NCI-H446 treated with DMSO at 0.1 percent for 48 hours (cell line): ENCODE data around the gene PGR.

Source experiments
- DNase-seq: peaks from one replicate; lab custom pipeline; 2025; lab: John Stamatoyannopoulos, UW

The PGR gene

GRCh38 chr11:101129203-101129943 lies at the start of gene PGR:
Gene PGR (minus strand): TSS chr11:101129813. CDS start chr11:101129070, 743 bp downstream.
- no peak for DNase-seq

GRCh38 chr11:101176381-101176780 lies 46.8 kb upstream of the PGR start:
- DNase-seq = no peak

DNA sequence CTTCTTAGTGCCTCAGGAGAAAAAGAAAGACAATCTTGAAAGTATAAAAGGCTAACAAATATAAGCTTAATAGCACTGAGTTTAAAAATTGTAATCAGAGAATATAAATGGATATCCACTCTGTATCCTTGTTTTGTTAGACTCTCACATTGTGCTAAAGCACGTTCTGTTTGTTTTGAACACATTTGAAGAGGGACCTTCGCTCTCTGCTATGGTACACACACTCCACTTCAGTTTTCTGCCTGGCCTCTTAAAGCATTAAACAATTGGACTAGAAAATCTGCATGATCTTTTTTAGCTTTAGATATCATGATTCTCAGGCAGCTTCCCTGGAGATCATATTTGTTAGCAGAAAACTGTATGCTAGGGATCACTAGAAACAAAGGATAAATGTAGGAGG lies 40.3 kb upstream of the PGR start:
- DNase-seq = no peak

DNA sequence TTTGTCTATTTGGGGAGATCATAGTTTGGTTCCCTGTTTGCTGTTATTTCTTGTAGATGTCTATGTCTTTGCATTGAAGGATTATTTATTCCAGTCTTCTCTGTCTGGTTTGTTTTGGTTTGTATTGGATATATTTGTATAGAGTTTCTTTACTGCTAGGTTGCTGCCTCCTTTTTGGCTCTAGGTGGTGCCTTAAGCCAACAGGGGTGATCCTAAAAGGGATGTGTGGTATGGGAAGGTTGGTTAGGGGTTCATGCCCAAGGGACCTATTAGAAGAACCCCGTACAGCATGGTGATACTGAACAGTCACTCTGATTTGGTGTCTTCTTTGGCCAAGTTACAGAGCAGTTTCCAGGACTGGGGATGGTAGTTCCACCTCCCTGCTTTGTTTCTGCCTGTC lies 36.4 kb upstream of the PGR start:
- no peak for DNase-seq

DNA sequence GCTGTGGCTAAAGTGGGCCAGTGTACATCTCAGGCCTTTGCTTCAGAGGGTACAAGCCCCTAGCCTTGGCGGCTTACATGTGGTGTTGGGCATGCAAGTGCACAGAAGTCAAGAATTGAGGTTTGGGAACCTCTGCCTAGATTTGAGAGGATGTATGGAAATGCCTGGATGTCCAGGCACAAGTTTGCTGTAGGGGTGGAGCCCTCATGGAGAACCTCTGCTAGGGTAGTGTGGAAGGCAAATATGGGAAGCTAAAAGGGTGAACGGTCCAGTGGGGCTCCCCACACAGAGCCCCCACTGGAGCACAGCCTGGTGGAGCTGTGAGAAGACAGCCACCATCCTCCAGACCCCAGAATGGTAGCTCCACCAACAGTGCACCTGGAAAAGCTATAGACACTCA lies 28.5 kb upstream of the PGR start:
- no peak for DNase-seq

DNA sequence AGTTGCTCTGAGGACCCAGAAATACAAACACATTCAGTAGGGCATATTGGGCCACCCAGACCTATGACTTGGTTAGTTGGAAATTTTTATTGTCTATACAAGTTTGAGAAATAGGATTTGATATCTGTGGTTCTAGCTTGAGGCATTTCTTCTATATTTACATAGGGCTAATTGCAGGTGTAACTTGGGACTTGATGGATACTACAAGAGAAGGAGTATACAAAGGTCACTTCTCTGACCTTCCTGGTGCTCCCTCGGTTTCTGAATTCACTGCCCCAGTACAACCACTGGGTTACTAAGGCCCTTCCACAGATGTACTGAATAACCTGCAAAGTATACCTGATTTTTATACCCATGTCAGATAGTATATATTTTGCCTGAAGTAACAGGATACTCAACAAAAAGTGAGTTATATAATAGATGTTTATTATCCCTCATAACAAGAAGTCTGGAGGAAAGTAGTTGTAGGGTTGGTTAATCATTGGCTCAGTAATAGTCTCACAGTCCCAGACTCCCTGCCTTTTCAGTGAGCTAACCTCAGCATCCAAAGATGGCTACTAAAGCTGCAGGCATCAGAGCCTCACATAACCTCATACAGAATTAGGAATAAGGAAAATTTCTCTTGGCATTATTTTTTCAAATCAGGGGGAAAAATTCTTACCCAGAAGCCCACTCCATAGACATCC lies 8.8 kb upstream of the PGR start:
- no peak for DNase-seq

DNA sequence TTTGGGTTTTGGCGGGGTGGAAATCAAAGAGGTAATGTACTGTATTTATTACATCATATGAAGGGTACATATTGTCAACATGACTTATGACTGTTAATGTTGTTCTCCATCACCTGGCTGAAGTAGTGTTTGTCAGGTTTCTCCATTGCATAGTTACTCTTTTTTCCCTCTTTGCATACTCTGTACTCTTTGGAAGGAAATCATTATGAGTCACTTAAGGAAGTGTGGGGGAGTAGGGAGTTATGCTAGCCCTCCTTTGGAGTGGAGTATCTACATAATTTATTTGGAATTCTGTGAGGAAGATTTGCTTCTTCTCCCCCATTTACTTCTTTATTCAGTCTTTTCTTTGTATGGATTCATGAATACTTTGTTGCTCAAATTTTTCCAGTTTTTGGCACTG lies 3.6 kb upstream of the PGR start:
- DNase-seq = no peak

GRCh38 chr11:101128571-101129202 lies 926 bp downstream of the PGR start:
- DNase-seq = no peak

DNA sequence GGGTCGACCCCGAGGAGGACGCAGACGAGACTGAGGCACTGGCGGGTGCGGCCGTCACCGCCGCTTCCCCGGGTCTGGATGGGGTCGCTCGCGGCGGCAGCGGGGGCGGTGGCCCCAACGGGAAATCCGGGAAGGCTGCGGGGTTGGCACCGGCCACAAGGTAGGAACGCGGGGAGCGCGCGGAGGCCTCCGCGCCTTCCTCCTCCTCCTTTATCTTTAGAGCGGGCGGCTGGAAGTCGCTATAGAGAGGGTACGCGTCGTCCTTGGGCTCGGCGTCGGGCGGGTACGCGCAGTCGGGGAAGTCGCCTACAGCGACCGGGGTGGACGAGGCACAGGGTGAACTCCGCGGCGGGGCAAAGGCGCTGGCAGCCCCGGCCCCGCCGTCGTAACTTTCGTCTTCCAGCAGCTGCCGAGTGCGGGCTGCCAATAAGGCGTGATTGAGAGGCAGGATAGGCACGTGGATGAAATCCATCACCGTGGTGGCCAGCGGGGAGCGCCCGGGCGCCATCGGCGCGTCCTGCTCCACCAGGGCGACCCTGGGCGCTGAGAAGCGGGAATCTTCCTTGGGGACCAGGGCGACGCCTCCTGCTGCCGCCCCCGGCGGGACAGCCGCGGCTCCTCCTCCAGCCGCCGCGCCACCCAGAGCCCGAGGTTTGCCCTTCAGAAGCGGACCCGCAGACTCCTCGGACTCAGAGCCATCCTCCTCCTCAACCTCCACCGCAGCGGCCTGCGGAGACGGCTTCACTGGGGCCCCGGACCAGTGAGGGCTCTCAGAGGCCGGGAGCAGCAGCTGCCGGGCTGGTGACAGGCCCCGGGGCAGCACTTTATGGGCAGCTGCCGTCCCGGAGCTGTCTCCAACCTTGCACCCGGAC lies 1.7 kb downstream of the PGR start:
- DNase-seq = no peak

- DNase-seq = no peak
Observed at GRCh38 chr11:101127197-101127698, 2.4 kb downstream of the PGR start.

GRCh38 chr11:101126551-101127196 lies 2.9 kb downstream of the PGR start:
- DNase-seq = no peak

DNA sequence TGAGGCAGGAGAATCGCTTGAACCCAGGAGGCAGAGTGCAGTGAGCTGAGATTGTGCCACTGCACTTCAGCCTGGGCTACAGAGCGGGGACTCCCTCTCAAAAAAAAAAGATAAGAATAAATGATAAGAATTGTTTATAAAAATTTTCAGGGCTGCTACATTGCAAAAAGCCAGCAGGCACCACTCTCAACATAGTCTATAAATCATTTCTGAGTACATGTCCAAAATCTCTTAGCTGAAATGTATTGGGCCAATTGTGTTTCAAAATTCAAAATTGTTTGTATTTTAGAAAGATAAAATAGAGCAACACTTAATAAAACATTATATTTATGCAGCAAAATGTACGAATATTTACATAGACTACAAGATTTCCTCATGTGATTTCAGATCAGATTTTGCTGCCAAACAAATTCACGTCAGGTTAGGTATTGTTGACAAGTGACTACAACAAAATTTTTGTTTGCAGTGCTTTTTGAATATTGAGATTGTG lies 13.9 kb downstream of the PGR start:
- DNase-seq = no peak

DNA sequence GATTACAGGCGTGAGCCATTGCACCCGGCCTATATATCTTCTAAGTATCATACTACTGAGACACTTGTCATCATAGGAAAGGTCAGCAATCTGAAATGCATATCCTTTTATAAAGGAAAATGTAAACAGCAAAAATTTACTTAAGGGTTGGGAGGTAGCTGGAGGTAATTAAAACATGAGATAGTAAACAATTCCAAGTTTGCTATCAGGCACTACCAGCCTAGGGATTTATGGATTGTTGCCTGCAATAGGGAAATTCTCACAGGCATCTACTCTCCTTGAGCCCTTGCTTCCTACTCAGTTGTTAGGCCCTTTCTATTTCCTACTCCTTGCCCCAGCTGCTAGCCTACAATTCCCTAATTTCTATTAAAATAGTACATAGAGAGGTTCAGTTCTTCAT lies 16.1 kb downstream of the PGR start:
- no peak for DNase-seq

DNA sequence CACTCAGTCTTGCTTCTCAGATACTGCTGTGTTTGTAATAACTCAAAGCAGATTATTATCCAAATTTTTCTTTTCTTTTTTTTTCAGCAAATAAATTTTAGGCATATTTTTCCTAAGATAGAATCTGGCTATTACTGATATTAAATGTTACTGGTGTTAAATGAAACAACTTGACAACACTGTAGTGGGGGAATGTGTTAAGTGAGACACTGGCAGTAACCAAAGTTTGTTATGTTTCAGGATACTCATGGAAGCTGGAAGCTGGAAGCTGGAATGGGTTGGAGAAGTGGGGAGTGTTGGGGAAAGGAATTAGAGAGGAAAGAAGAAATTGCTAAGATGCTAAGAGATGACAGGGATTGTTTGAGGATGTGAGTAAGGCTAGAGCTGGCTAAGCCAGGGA lies 24.9 kb downstream of the PGR start:
- DNase-seq = no peak

GRCh38 chr11:101103433-101103832 lies 26.2 kb downstream of the PGR start:
- DNase-seq = no peak

DNA sequence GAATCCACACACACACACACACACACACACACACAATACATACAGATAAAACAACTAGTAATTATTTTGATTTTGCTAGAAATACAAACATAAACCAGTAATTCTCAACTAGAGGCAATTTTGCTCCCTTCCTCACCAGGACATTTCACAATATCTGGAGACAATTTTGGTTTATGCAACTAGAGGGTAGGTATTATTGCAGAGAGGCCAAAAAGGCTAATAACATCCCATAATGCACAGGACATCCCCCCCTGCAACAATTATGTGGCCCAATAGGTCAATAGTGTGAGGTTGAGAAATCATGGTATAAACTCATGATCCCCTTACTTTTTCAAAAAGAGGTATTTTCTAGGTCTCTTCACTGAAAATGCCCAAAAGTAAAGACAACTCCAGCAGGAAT lies 29.0 kb downstream of the PGR start:
- DNase-seq = no peak

DNA sequence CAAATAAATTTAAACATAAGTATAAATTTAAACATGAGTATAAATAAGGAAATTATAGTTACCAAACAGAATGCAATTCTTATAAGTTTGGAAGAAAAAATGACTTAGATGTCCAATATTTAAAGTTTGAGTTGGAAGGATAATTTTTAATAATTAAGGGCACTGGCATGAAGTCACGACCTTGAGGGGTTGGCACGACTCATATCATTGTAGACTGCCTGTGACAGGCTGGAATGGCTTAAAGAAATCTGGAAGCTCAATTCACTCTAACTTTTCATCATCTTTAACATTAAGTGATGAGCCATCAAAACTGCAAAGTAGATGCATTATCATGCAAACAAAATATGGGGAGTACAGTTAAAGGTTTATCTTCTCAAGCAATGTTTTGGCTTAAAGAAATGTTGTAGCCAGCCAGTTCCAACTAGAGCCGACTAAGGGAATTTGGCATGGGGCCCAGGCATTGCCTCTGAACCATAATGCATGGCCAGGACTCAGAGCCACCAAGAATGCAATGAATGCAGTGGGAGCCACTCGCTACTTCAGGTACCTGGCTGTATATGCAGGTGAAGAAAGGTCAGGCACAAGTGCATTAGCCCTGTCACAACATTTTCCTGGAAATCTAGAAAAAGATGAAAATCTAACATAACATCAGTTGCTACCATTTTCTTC lies 33.4 kb downstream of the PGR start:
- no peak for DNase-seq

DNA sequence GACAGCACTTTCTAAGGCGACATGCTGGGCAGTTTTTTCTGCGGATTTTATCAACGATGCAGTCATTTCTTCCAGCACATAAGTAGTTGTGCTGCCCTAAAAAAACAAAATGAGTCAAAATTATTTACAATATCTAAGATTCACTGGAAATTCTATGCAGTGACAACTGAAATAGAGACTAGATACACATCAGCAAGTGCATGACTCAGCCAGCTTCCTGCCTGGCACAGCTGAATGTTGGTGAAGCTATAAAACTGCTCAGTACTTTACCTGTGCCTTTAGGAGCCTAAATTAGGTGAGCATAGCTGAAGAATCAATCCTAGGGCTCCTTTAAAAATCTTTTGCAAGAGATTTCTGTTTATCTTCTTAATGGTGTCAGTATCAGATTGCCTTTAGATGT lies 37.8 kb downstream of the PGR start:
- DNase-seq = no peak

DNA sequence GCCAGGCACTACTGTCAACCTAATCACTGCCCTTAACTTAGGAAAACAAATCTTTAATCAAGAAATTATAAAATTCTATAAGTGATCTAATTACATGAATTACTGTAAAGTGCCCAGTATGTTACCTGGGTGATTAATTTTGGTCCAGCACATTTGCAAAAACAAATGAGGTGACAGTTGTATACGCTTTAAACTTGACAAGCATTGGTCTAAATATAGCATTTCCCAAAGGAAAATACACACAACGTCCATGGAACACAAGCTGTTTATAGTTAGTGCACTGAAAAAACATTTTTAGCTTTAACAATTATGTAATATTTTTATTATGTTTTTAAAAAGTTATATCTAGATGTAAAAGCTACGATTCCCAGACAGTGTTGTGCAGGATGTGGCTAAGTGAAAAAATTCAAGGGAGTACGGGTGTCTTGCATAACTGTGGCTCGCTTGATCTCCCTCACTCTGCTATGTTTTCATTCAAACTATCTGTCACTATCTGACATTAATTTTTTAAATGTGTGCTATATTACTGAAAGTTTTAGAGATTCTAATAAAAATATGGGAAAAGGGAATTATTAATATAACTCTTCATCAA lies 38.8 kb downstream of the PGR start:
- DNase-seq = no peak

DNA sequence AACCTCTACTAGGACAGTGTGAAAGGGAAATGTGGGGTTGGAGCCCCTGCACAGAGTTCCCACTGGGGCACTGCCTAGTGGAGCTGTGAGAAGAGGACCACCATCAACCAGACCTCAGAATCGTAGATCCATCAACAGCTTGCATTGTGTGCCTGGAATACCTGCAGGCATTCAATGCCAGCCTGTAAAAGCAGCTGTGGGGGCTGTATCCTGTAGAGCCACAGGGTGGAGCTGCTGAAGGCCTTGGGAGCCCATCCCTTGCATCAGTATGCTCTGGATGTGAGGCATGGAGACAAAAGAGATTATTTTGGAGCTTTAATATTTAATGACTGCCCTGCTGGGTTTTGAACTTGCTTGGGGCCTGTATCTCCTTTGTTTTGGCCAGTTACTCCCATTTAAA lies 46.3 kb downstream of the PGR start:
- DNase-seq = no peak

DNA sequence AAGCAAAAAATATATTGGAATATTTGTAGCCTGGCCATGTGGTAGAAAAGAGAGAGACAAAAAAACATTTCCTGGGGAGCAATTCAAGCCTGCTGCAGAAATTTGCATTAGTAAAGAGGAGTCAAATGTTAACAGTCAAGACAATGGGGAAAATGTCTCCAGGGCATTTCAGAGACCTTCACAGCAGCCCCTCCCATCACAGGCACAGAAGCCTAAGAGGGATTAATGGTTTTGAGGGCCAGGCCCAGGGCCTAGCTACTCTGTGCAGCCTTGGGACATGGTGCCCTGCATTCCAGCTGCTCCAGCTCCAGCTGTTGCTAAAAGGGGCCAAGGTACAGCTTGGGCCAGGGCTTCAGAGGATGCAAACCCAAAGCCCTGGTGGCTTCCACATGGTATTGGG lies 46.8 kb downstream of the PGR start:
- DNase-seq = no peak
